K562 (cell line): Measurements from ENCODE around the gene VEZF1. TPM values are rescaled to one million over a fixed set of nuclear protein-coding genes. Genes with fewer than 3 reads are reported as not detected.

ENCODE experiments used
- ATAC-seq: fragments of 200-7000 bp; cut with Tn5 transposase; 3 replicates; pipeline ENCODE4 v1.9.1; 2020; ENCODE audit warnings: moderate library complexity
- BruUV-seq: library from RNA; stranded (reverse); fragments of 400-500 nt; replicated peaks from 2 replicates; lab custom pipeline; 2021; lab: Mats Ljungman, UMichigan
- CTCF ChIA-PET: fragments of 300-600 bp; formaldehyde crosslinking; extraction: SDS; loops from one replicate; lab custom pipeline; 2021; ENCODE audit warnings: low intra/inter-chr PET ratio; lab: Yijun Ruan, JAX
- POLR2A ChIA-PET: fragments of 300-600, 350-650 bp; sonication (Branson Sonifier 250); formaldehyde crosslinking; extraction: SDS; loops from one replicate; lab custom pipeline; 2021; ENCODE audit warnings: antibody characterized with exemption, inconsistent platforms; lab: Yijun Ruan, JAX
- DNase-seq, 4 experiments: peaks; one replicate each; pipeline versions ENCODE4 v3.0.0 to v3.0.0-alpha.2; 2011 to 2018; ENCODE audit warnings: low spot score in 3 of 4, mixed read lengths in 3 of 4; ENCODE audit errors: extremely low read depth in 1 of 4
- FAIRE-seq: peaks from 2 replicates; lab custom pipeline; 2011; peaks lifted over from hg19 to GRCh38; lab: Jason Lieb, UNC
- H2AFZ ChIP-seq: 2 replicates; pipeline ENCODE4 v1.6.0; 2011; ENCODE audit warnings: low read depth, low read length, control low read depth, inconsistent platforms
- H3K27ac ChIP-seq: fragments of 200-600 bp; 3 replicates; pipeline ENCODE4 v1.8.0; 2011; ENCODE audit warnings: low read depth, mild to moderate bottlenecking, control low read depth, inconsistent platforms, low read length, moderate library complexity, mixed read lengths; ENCODE audit errors: extremely low read depth
- H3K27me3 ChIP-seq, 2 experiments: fragments of 300-600 bp in 1 of 2; 2 replicates in 1 of 2; 3 replicates in 1 of 2; pipeline versions ENCODE4 v1.6.0 to v1.8.0; 2011; ENCODE audit warnings: inconsistent platforms in 2 of 2, low read length in 2 of 2, mild to moderate bottlenecking in 1 of 2, mixed read lengths in 1 of 2, moderate library complexity in 1 of 2; ENCODE audit not compliant: control insufficient read depth in 2 of 2, insufficient read depth in 2 of 2
- H3K36me3 ChIP-seq: fragments of 300-600 bp; 3 replicates; pipeline ENCODE4 v1.8.0; 2011; ENCODE audit warnings: mild to moderate bottlenecking, low read length, inconsistent platforms; ENCODE audit not compliant: control insufficient read depth, insufficient read depth
- H3K4me1 ChIP-seq, 2 experiments: fragments of 200-600 bp in 1 of 2; replicated peaks in 1 of 2; 2 replicates in 1 of 2; 3 replicates in 1 of 2; pipeline versions ENCODE4 v1.5.1 to v1.8.0; 2011; ENCODE audit warnings: inconsistent platforms in 2 of 2, low read length in 2 of 2, mild to moderate bottlenecking in 1 of 2, mixed read lengths in 1 of 2, moderate library complexity in 1 of 2; ENCODE audit not compliant: control insufficient read depth in 2 of 2, insufficient read depth in 2 of 2
- H3K4me2 ChIP-seq: 2 replicates; pipeline ENCODE4 v1.6.1; 2011; ENCODE audit warnings: low read length, control low read depth, inconsistent platforms, mixed read lengths; ENCODE audit not compliant: insufficient read depth
- H3K4me3 ChIP-seq: fragments of 200-600 bp; sonication (generic), shearing (Covaris generic); 2 replicates; pipeline ENCODE4 v1.5.1; 2016; ENCODE audit warnings: control low read depth, inconsistent platforms
- H3K79me2 ChIP-seq: fragments of 200-600 bp; 3 replicates; pipeline ENCODE4 v1.8.0; 2011; ENCODE audit warnings: low read length, inconsistent platforms; ENCODE audit not compliant: control insufficient read depth, insufficient read depth
- H3K9ac ChIP-seq, 2 experiments: 2 replicates each; pipeline versions ENCODE4 v1.6.0 to v1.6.1; 2011; ENCODE audit warnings: low read depth in 2 of 2, low read length in 2 of 2, control low read depth in 1 of 2, inconsistent platforms in 1 of 2, mild to moderate bottlenecking in 1 of 2, mixed read lengths in 1 of 2; ENCODE audit not compliant: insufficient read depth in 1 of 2
- H3K9me1 ChIP-seq: one replicate; pipeline ENCODE4 v1.6.0; 2011; ENCODE audit warnings: inconsistent platforms, mild to moderate bottlenecking, low read length, moderate library complexity; ENCODE audit not compliant: control insufficient read depth, insufficient read depth
- H3K9me3 ChIP-seq: replicated peaks from 2 replicates; pipeline ENCODE4 v1.5.1; 2011; ENCODE audit warnings: low read depth, low read length, inconsistent platforms; ENCODE audit not compliant: control insufficient read depth, insufficient read depth
- H4K20me1 ChIP-seq: replicated peaks from 2 replicates; pipeline ENCODE4 v1.6.1; 2011; ENCODE audit warnings: low read length, inconsistent platforms, mixed read lengths; ENCODE audit not compliant: control insufficient read depth, insufficient read depth
- ARNT ChIP-seq, 2 experiments: fragments of 450-650 bp; IDR thresholded peaks; 2 replicates each; pipeline ENCODE4 v1.6.1; 2016; ENCODE audit warnings: mild to moderate bottlenecking in 1 of 2
- BDP1 ChIP-seq: IDR thresholded peaks from 3 replicates; pipeline ENCODE4 v1.6.1; 2011; ENCODE audit not compliant: insufficient read length, insufficient read depth
- FIP1L1 ChIP-seq: fragments of 200-400 bp; formaldehyde crosslinking; IDR thresholded peaks from 2 replicates; pipeline ENCODE4 v1.6.1; 2018; ENCODE audit warnings: mild to moderate bottlenecking, low read depth, low read length; ENCODE audit not compliant: poor library complexity, severe bottlenecking
- FOXM1 ChIP-seq, 2 experiments: fragments of 450-650 bp in 1 of 2; sonication (generic) in 1 of 2; formaldehyde crosslinking in 1 of 2; IDR thresholded peaks; 2 replicates each; pipeline versions ENCODE4 v1.6.1 to v1.9.0; 2017 to 2022; ENCODE audit warnings: low read depth in 2 of 2, mild to moderate bottlenecking in 2 of 2, missing genetic modification reagents in 1 of 2, moderate library complexity in 1 of 2
- MTA1 ChIP-seq: fragments of 450-650 bp; IDR thresholded peaks from 2 replicates; pipeline ENCODE4 v1.6.1; 2017; ENCODE audit warnings: borderline replicate concordance
- NFRKB ChIP-seq: fragments of 450-650 bp; IDR thresholded peaks from 2 replicates; pipeline ENCODE4 v1.6.1; 2016; ENCODE audit warnings: low read depth
- NFYB ChIP-seq: IDR thresholded peaks from 2 replicates; pipeline ENCODE4 v1.6.1; 2011; ENCODE audit warnings: mild to moderate bottlenecking, moderate library complexity; ENCODE audit not compliant: insufficient read length; ENCODE audit errors: extremely low read depth
- TARDBP ChIP-seq: fragments of 450-650 bp; IDR thresholded peaks from 2 replicates; pipeline ENCODE4 v1.6.1; 2016
- ZFP36 ChIP-seq: fragments of 150-350 bp; IDR thresholded peaks from 2 replicates; pipeline ENCODE4 v1.6.1; 2018; ENCODE audit warnings: low read length, low read depth; ENCODE audit not compliant: partially characterized antibody
- ZNF274 ChIP-seq: IDR thresholded peaks from 2 replicates; pipeline ENCODE4 v1.6.1; 2011; ENCODE audit warnings: low read depth, mild to moderate bottlenecking, low read length, moderate library complexity, borderline replicate concordance
- ZNF717 ChIP-seq: fragments of 250-450 bp; sonication (Bioruptor Pico); IDR thresholded peaks from 2 replicates; pipeline ENCODE4 v1.5.0; 2021
- WGBS: fragments of 100-300 bp; shearing (Covaris generic); methylation state at CpG from one replicate; pipeline ENCODE4 v1.1.6; 2016; ENCODE audit warnings: low coverage, mixed read lengths; ENCODE audit not compliant: insufficient coverage; ENCODE audit errors: missing lambda C conversion rate; 5-methylcytosine and 5-hydroxymethylcytosine counted together
- in situ Hi-C: fragments of 300-500 bp; cut with MboI; formaldehyde crosslinking; loops from 4 replicates; pipeline ENCODE4 v1.15.0; 2018; ENCODE audit warnings: inconsistent platforms, mixed read lengths
- intact Hi-C: fragments of 100-400 bp; cut with micrococcal nuclease; formaldehyde crosslinking; loops from 2 replicates; pipeline ENCODE4 v1.14.2; 2022
- polyA plus RNA-seq, 8 experiments: library from polyadenylated mRNA; depleted of rRNA in 4 of 8; stranded (reverse) in 5 of 8; unstranded in 3 of 8; fragments of >200 nt; fragmentation: Nextera tagmentation in 2 of 8; fragmentation: Illumina TruSeq in 1 of 8; extraction: Ambion mirVana in 2 of 8; extraction: Trizol in 1 of 8; gene quantifications; 2 replicates each; pipeline versions ENCODE4 v1.2.1 to v1.2.3, GENCODE V29; 2011 to 2014; ENCODE audit warnings: inconsistent platforms in 1 of 8, missing spikeins in 1 of 8
- total RNA-seq, 7 experiments: library from RNA; depleted of rRNA in 6 of 7; stranded (reverse); fragments of >200 nt in 6 of 7; fragmentation: Illumina TruSeq in 2 of 7; extraction: Trizol in 2 of 7; gene quantifications; 2 replicates each; pipeline versions ENCODE4 v1.2.1 to v1.2.3, GENCODE V29; 2011 to 2021; ENCODE audit warnings: low replicate concordance in 1 of 7
- TF ChIP-seq, protein P1 (sequence below): fragments of 450-650 bp; IDR thresholded peaks from 2 replicates; pipeline ENCODE4 v1.6.1; 2017; ENCODE audit warnings: antibody characterized with exemption

The VEZF1 gene
- total and polyA plus RNA-seq, 9 of the 15 experiments (the other 6 are each of a cell fraction or from before 2014, with no cell fraction given), result 9.5 to 33.4 (median 22.1) TPM

DNA sequence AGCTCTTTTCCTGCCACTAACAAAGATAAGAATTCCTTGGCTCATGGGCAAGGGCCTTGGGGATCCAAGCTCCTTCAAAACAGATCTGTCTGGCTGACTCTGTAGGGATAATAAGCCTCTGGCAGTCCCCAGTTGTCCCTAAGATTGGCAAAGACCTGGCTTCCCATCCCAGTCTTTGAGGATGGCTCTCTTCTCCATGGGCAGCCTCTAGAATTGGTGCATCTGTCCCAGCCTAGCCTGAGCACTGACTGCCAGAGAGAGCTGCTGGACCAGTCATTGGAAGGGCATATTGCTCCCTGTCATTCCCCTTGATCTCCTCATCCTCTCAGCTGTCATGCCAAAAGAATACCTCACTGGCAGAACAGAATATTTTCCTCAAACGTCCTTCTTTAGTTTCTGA, 19.6 kb downstream of the VEZF1 start:
- CTCF ChIA-PET, result no interaction called here
- BruUV-seq, result no TSS peak

More for the DNA sequence above, 19.6 kb downstream of the VEZF1 start:
- Histone ChIP-seq H3K36me3 (peaks cover 7% of the 10 kb centered on the region; the same call in 1 of the 3 replicates), H3K9me3 (no peaks in the 10 kb centered on the region), H3K4me1 (no peaks in the 10 kb centered on the region; a peak in 1 of 5 replicates), H3K79me2 (no peaks in the 10 kb centered on the region), H3K9ac (no peak overlapping the region), H3K4me2 (no peak overlapping the region), H4K20me1 (no peaks in the 10 kb centered on the region), H3K27ac (no peak overlapping the region), H3K9me1 (no peaks in the 10 kb centered on the region), H3K27me3 (peaks cover 16 to 36% of the 10 kb centered on the region in 2 experiments), H2AFZ (no peak overlapping the region), H3K4me3 (no peak overlapping the region)
- in situ Hi-C loops, result no loop called here
- FAIRE-seq (no peak), DNase-seq (no peak), ATAC-seq (no peak)
- no peak for TF ChIP-seq ARNT (IDR thresholded peaks at IDR 0.05)
- TF ChIP-seq ZFP36, result no peak
- no peak for TF ChIP-seq ZNF274
- no peak for TF ChIP-seq TARDBP
- no peak for TF ChIP-seq NFRKB
- TF ChIP-seq ZNF717, result no peak
- no peak for TF ChIP-seq BDP1
- no peak for TF ChIP-seq FIP1L1
- TF ChIP-seq, protein P1, sequence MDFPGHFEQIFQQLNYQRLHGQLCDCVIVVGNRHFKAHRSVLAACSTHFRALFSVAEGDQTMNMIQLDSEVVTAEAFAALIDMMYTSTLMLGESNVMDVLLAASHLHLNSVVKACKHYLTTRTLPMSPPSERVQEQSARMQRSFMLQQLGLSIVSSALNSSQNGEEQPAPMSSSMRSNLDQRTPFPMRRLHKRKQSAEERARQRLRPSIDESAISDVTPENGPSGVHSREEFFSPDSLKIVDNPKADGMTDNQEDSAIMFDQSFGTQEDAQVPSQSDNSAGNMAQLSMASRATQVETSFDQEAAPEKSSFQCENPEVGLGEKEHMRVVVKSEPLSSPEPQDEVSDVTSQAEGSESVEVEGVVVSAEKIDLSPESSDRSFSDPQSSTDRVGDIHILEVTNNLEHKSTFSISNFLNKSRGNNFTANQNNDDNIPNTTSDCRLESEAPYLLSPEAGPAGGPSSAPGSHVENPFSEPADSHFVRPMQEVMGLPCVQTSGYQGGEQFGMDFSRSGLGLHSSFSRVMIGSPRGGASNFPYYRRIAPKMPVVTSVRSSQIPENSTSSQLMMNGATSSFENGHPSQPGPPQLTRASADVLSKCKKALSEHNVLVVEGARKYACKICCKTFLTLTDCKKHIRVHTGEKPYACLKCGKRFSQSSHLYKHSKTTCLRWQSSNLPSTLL, result no peak
- TF ChIP-seq FOXM1 (IDR thresholded peaks at IDR 0.05; ENCODE audit: low read depth), result no peak
- no peak for TF ChIP-seq FOXM1 (CRISPR knock-in tag; IDR thresholded peaks at IDR 0.05; ENCODE audit: low read depth)
- TF ChIP-seq MTA1, result no peak
- TF ChIP-seq NFYB, result no peak
- WGBS, result 0% methylated on average over 1 of the region's 1 CpG
- POLR2A ChIA-PET, result interaction anchor here (0.5 kb wide), 1 partner anchor 75 kb away, joined by 3 read pairs; no protein-coding TSS in a partner anchor
- intact Hi-C loops, result no loop called here
